HepG2 (cell line): Measurements from ENCODE around the gene FAM228B. TPM values are rescaled to one million over a fixed set of nuclear protein-coding genes. Genes with fewer than 3 reads are reported as not detected.

Experiments
- ASH2L ChIP-seq: fragments of 300-600, 200-600 bp; sonication (generic); IDR thresholded peaks from 2 replicates; pipeline ENCODE4 v1.7.0; 2017; ENCODE audit warnings: low read depth, mild to moderate bottlenecking, moderate library complexity, mixed read lengths, low read length; ENCODE audit not compliant: insufficient read length
- CBX1 ChIP-seq: IDR thresholded peaks from one replicate; pipeline ENCODE4 v1.6.1; 2016; ENCODE audit warnings: antibody characterized with exemption, low read depth
- CCAR2 ChIP-seq: fragments of 200-400 bp; formaldehyde crosslinking; optimal IDR thresholded peaks from 2 replicates; pipeline ENCODE3; 2018; ENCODE audit warnings: low read depth, mild to moderate bottlenecking, low read length, moderate library complexity
- EEA1 ChIP-seq: sonication (generic); formaldehyde crosslinking; IDR thresholded peaks from 2 replicates; pipeline ENCODE4 v1.5.1; 2020; ENCODE audit warnings: mild to moderate bottlenecking, missing genetic modification reagents, borderline replicate concordance
- FOXJ3 ChIP-seq: sonication (generic); formaldehyde crosslinking; IDR thresholded peaks from 2 replicates; pipeline ENCODE4 v1.4.0; 2020; ENCODE audit warnings: missing genetic modification reagents, mild to moderate bottlenecking, borderline replicate concordance
- MAFG ChIP-seq: sonication (generic); formaldehyde crosslinking; IDR thresholded peaks from 2 replicates; pipeline ENCODE4 v1.5.1; 2020; ENCODE audit warnings: mild to moderate bottlenecking, missing genetic modification reagents
- NFIB ChIP-seq: sonication (generic); formaldehyde crosslinking; IDR thresholded peaks from 2 replicates; pipeline ENCODE4 v1.9.0; 2021; ENCODE audit warnings: missing genetic modification reagents, mild to moderate bottlenecking, borderline replicate concordance
- RARG ChIP-seq: sonication (generic); formaldehyde crosslinking; IDR thresholded peaks from 2 replicates; pipeline ENCODE4 v1.4.0; 2020; ENCODE audit warnings: low read depth, mild to moderate bottlenecking, missing genetic modification reagents
- RFXANK ChIP-seq: IDR thresholded peaks from 2 replicates; pipeline ENCODE4 v1.6.1; 2016
- SNRNP70 ChIP-seq: fragments of 200-400 bp; formaldehyde crosslinking; IDR thresholded peaks from 2 replicates; pipeline ENCODE4 v1.6.1; 2017; ENCODE audit warnings: mild to moderate bottlenecking, low read depth, low read length, moderate library complexity
- ZFP90 ChIP-seq: sonication (generic); formaldehyde crosslinking; IDR thresholded peaks from 2 replicates; pipeline ENCODE4 v1.8.0; 2022; ENCODE audit warnings: missing genetic modification reagents, mild to moderate bottlenecking, inconsistent platforms, borderline replicate concordance
- ZMAT3 ChIP-seq: sonication (generic); formaldehyde crosslinking; conservative IDR thresholded peaks from 2 replicates; pipeline ENCODE4 v1.7.0; 2021; ENCODE audit warnings: missing genetic modification reagents
- ZNF383 ChIP-seq: sonication (generic); formaldehyde crosslinking; IDR thresholded peaks from 2 replicates; pipeline ENCODE4 v1.4.0; 2020; ENCODE audit warnings: missing genetic modification reagents, mild to moderate bottlenecking, borderline replicate concordance
- ZNF589 ChIP-seq: sonication (generic); formaldehyde crosslinking; conservative IDR thresholded peaks from 2 replicates; pipeline ENCODE4 v1.8.0; 2022; ENCODE audit warnings: mild to moderate bottlenecking, moderate library complexity, missing genetic modification reagents
- ZNF761 ChIP-seq: sonication (generic); formaldehyde crosslinking; conservative IDR thresholded peaks from 2 replicates; pipeline ENCODE4 v1.4.0; 2020; ENCODE audit warnings: mild to moderate bottlenecking, missing genetic modification reagents
- polyA plus RNA-seq, 8 experiments: library from polyadenylated mRNA; depleted of rRNA in 3 of 8; stranded (reverse) in 7 of 8; unstranded in 1 of 8; fragments of >200 nt; fragmentation: Illumina TruSeq in 4 of 8; extraction: Trizol in 4 of 8; gene quantifications; 2 replicates each; pipeline versions ENCODE4 v1.2.1 to v1.2.3, GENCODE V29; 2011 to 2016; ENCODE audit warnings: low read depth in 4 of 8, missing spikeins in 1 of 8, mixed read lengths in 1 of 8; ENCODE audit not compliant: insufficient read depth in 1 of 8
- total RNA-seq, 5 experiments: library from RNA; depleted of rRNA; stranded (reverse); fragments of >200 nt; fragmentation: Illumina TruSeq; extraction: Trizol; gene quantifications; 2 replicates each; pipeline ENCODE4 v1.2.3, GENCODE V29; 2016; ENCODE audit warnings: low read depth in 1 of 5
- TF ChIP-seq, protein P1 (sequence below): sonication (generic); formaldehyde crosslinking; IDR thresholded peaks from 2 replicates; pipeline ENCODE4 v1.4.0; 2020; ENCODE audit warnings: missing genetic modification reagents
- TF ChIP-seq, protein P2 (sequence below): sonication (generic); formaldehyde crosslinking; IDR thresholded peaks from 2 replicates; pipeline ENCODE4 v1.8.1; 2023; ENCODE audit warnings: mild to moderate bottlenecking, missing genetic modification reagents
- TF ChIP-seq, protein P3 (sequence below): sonication (generic); formaldehyde crosslinking; IDR thresholded peaks from 2 replicates; pipeline ENCODE4 v1.4.0; 2020; ENCODE audit warnings: missing genetic modification reagents, low read depth, mild to moderate bottlenecking, borderline replicate concordance
- TF ChIP-seq, protein P4 (sequence below): IDR thresholded peaks from 2 replicates; pipeline ENCODE4 v1.6.1; 2012; ENCODE audit warnings: low read length, improper control_type of control experiment
- TF ChIP-seq, protein P5 (sequence below): IDR thresholded peaks from 2 replicates; pipeline ENCODE4 v1.6.1; 2016

FAM228B gene
- total and polyA plus RNA-seq, 2 of the 13 experiments (the other 11 are each of a cell fraction or from before 2014, with no cell fraction given), result 0.79 to 1.1 TPM

DNA sequence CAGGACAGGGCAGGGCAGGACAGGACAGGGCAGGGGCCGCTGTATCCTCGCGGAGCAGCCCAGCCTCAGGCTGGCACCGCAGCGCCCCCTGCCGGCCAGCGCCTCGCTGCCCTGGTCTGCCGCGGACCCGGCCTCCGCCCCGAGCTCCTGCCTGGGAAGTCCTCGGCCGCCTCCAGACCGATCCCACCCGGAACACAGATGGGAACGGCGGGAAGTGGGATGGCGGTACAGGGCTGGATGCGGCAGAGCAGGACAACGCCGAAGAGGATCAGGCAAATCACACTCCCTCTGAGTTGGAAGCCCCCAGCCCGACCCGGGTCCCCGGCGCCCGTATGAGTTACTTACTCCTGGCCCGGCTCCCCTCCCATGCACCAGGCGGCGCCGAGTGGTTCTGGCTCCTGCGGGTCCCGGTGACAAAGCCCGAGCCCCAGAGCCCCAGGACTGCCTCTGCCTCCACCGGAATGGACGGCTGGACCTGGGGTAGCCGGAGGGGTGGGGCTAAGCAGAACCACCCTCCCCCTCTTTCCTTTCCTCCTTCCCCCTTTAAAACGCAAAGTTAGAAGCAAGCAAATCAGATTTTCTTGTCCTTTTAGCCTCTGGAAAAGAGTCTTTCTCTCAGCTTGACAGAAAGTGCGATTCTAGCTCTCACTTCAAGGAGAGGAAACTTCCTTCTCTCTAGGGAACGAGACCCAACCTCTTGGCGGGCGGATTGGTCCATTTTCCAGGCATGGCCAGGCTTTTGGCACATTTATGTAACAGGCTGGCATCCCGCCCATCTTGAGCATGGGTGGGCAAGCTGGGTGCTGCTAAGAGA is 38.7 kb upstream of the FAM228B start, which contains the start of gene TP53I3 (continued):
- TF ChIP-seq SNRNP70 (no peak), RFXANK (0 out of 2 replicates have a peak, but pooled peaks have one; percentile 62), ZNF761 (0 out of 2 replicates have a peak, but pooled peaks have one; percentile 26), RARG (no peak), ZFP90 (CRISPR knock-in tag) (no peak; the same call in none of the 2 replicates), ASH2L (peak; percentile 71), ZNF589 (CRISPR knock-in tag) (no peak), EEA1 (CRISPR knock-in tag) (peak; percentile 65; the same call in 1 of the 2 replicates), FOXJ3 (CRISPR knock-in tag) (no peak), MAFG (no peak), NFIB (CRISPR knock-in tag) (no peak), ZNF383 (no peak; the same call in 1 of the 2 replicates), ZMAT3 (CRISPR knock-in tag) (peak; percentile 93), CBX1 (peak; percentile 64), CCAR2 (no peak)
- TF ChIP-seq, protein P1, sequence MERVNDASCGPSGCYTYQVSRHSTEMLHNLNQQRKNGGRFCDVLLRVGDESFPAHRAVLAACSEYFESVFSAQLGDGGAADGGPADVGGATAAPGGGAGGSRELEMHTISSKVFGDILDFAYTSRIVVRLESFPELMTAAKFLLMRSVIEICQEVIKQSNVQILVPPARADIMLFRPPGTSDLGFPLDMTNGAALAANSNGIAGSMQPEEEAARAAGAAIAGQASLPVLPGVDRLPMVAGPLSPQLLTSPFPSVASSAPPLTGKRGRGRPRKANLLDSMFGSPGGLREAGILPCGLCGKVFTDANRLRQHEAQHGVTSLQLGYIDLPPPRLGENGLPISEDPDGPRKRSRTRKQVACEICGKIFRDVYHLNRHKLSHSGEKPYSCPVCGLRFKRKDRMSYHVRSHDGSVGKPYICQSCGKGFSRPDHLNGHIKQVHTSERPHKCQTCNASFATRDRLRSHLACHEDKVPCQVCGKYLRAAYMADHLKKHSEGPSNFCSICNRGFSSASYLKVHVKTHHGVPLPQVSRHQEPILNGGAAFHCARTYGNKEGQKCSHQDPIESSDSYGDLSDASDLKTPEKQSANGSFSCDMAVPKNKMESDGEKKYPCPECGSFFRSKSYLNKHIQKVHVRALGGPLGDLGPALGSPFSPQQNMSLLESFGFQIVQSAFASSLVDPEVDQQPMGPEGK (CRISPR knock-in tag), result peak; percentile 79
- TF ChIP-seq, protein P2, sequence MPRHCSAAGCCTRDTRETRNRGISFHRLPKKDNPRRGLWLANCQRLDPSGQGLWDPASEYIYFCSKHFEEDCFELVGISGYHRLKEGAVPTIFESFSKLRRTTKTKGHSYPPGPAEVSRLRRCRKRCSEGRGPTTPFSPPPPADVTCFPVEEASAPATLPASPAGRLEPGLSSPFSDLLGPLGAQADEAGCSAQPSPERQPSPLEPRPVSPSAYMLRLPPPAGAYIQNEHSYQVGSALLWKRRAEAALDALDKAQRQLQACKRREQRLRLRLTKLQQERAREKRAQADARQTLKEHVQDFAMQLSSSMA (CRISPR knock-in tag), result no peak; the same call in 1 of the 2 replicates
- TF ChIP-seq, protein P3, sequence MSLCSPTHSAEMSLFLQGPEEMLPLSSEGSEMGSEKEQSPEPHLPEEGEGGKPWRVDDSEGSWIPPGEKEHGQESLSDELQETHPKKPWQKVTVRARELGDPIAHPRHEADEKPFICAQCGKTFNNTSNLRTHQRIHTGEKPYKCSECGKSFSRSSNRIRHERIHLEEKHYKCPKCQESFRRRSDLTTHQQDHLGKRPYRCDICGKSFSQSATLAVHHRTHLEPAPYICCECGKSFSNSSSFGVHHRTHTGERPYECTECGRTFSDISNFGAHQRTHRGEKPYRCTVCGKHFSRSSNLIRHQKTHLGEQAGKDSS (CRISPR knock-in tag), result peak; percentile 89; the same call in 1 of the 2 replicates
- TF ChIP-seq, protein P4, sequence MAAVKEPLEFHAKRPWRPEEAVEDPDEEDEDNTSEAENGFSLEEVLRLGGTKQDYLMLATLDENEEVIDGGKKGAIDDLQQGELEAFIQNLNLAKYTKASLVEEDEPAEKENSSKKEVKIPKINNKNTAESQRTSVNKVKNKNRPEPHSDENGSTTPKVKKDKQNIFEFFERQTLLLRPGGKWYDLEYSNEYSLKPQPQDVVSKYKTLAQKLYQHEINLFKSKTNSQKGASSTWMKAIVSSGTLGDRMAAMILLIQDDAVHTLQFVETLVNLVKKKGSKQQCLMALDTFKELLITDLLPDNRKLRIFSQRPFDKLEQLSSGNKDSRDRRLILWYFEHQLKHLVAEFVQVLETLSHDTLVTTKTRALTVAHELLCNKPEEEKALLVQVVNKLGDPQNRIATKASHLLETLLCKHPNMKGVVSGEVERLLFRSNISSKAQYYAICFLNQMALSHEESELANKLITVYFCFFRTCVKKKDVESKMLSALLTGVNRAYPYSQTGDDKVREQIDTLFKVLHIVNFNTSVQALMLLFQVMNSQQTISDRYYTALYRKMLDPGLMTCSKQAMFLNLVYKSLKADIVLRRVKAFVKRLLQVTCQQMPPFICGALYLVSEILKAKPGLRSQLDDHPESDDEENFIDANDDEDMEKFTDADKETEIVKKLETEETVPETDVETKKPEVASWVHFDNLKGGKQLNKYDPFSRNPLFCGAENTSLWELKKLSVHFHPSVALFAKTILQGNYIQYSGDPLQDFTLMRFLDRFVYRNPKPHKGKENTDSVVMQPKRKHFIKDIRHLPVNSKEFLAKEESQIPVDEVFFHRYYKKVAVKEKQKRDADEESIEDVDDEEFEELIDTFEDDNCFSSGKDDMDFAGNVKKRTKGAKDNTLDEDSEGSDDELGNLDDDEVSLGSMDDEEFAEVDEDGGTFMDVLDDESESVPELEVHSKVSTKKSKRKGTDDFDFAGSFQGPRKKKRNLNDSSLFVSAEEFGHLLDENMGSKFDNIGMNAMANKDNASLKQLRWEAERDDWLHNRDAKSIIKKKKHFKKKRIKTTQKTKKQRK, result no peak
- TF ChIP-seq, protein P5, sequence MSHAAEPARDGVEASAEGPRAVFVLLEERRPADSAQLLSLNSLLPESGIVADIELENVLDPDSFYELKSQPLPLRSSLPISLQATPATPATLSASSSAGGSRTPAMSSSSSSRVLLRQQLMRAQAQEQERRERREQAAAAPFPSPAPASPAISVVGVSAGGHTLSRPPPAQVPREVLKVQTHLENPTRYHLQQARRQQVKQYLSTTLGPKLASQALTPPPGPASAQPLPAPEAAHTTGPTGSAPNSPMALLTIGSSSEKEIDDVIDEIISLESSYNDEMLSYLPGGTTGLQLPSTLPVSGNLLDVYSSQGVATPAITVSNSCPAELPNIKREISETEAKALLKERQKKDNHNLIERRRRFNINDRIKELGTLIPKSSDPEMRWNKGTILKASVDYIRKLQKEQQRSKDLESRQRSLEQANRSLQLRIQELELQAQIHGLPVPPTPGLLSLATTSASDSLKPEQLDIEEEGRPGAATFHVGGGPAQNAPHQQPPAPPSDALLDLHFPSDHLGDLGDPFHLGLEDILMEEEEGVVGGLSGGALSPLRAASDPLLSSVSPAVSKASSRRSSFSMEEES (CRISPR knock-in tag), result no peak
